NCI-H1930 (cell line): ENCODE results near the gene KRT12.
"Not testable (repeated sequence)": the region's sequence is repeated elsewhere in the genome, so short reads cannot be mapped to it uniquely, and the experiment has no call there.

Experiments used
- DNase-seq, 2 experiments: peaks; one replicate each; lab custom pipeline; 2025; lab: John Stamatoyannopoulos, UW

The KRT12 gene

DNA sequence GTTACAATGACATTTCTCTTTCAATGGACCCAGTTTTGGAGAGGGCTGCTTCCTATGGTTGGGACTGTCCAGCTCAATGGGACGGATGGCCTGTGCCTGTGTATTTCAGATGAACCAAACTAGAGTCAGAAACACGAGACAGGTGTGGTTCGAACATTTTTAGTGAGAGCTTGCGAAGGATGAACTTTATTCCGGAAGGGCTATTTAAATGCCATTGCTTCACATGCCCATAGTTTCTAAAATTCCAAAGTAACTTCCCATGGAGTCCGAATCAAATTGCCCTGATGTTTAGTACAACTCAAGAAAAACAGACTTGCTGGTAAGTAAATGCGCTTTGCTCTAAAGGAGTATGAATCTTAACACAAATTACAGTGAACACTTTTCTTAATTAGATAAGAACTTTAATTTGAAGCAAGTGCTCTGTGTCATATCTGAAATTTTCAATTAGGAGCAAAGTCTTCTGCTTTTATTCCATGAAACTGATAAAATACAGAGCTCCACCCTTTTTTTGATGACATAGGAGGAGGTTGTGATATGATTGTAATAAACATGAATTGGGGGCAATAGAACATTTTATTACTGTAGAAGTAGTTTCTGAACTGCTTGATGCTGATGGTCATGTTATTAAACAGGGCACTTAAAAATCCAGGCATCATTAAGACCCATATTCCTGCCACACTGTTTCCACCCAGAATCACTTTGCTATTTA, 16.8 kb upstream of the KRT12 start:
- DNase-seq, result no peak

DNA sequence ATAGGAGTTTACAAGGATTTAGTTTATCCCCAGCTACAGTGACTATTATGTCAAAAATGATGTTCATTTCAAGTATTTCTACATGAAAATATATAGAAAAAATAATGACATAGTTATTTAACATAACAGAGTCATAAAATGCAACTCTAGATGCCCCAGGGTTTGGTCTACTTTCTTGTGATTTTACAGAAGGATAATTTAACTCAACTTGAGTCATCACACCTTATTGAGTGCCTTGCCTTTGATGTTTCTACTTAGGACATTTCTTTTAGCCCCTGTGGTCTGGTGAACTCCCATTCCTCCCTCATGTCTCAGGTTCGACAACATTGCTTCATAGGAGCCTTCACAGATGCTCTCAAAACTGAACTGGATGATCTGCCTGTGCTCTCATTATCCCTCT, 16.0 kb upstream of the KRT12 start:
- no peak for DNase-seq

DNA sequence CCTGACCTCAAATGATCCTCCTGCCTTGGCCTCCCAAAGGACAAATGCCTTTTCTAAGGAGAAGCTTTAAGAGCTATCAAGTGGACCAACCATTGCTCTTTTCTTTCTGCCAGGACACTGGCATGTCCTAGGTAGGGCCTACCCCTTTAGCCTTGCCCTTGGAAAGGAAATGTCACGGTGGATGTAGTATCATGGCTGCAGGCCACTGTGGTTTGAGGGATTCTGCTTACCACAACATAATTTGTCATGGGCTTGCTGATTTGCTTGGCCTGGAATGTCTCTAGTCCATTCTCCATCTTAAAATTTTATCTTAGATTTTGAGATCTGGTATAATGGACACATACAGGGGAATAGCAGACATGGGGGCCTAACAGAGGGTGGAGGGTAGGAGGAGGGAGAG, 12.0 kb upstream of the KRT12 start:
- no peak for DNase-seq

DNA sequence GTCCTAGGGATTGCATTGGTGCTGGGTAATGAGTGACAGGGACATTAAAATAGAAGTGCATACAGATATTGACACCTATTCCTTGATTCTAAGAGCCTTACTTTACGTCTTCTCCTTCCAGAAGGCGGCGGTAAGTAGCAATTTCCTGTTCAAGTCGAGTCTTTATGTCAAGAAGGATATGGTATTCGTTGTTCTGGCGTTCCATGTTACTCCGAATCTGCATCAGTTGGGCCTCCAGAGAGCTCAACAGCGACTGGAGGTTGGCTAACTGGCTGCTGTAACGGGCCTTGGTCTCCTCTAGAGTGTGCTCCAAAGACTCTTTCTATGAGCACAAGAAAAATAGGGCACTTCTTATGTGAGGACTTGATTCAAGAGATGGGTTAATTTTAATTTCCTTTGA, 11.0 kb upstream of the KRT12 start:
- no peak for DNase-seq

DNA sequence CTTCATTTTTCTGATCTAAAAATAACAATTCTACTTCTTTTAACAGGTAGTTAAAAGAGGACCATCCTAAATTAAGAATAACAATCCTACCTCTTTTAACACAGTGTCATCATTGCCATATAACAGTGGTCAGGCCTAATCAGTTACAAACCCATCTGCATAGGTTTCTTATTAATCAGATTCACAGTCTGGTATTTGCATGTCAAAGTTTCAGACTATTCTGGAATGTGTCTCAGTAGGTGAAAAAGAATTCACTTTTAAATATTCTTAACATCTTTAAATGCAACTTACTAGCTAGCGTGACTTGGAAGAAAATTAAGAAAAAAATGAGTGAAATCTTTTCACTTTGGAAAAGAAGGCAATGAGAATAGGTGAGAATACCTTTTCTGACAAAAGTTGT, 6.8 kb upstream of the KRT12 start:
- DNase-seq, result no peak

DNA sequence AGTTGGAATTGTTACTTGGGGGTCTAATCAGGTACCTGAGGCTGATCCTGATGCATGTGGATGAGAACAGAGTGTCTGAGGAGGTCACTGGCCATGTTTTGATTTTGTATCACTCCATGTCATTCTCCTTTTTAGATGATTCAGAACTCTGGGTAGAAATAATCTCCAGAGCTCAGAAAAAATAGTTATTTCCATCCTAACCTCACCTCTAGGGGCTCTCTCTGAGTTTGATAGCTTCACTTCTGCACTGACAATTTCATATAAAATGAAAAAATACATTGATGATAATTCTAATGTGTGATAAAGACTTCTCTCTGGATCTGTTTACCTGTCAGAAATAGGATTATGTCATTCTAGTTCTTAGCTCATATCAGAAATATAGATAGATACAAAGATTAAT, 6.2 kb upstream of the KRT12 start:
- DNase-seq, result no peak

DNA sequence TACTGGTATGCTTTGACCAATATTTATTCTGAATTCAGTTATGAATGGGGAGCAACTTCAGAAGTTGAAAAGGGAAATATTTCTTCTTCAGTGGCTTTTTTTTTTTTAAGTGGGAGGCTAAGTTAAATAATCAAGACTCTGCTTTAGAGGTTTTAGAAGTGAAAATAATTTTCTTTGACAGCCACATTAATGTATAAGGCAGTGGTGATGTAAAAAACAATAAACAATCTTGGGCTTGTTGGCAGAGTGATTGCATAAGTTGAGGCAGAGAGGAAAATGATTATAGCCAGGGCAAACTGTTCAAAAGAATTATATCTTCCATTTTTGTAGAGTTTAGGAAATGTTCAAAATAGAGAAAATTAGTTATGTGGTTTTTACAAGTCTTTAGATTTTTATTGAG, 5.4 kb upstream of the KRT12 start:
- DNase-seq, result no peak

DNA sequence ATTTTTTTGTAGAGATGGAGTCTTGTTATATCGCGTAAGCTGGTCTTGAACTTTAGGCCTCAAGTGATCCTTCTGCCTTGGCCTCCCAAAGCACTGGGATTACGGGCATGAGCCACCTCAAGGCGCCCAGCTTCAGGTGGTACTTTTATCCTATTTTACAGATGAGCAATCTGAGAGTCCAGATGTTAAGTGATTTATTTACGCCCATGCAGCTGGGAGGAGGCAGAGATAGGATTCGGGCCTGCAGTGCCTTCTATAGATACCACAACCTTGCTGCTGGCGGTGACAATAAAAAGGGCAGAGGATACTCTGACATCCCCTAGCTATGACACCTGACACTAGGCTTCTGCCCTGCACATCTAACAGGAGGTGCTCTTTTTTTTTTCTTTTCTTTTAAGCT, 4.3 kb upstream of the KRT12 start:
- DNase-seq, result no peak

DNA sequence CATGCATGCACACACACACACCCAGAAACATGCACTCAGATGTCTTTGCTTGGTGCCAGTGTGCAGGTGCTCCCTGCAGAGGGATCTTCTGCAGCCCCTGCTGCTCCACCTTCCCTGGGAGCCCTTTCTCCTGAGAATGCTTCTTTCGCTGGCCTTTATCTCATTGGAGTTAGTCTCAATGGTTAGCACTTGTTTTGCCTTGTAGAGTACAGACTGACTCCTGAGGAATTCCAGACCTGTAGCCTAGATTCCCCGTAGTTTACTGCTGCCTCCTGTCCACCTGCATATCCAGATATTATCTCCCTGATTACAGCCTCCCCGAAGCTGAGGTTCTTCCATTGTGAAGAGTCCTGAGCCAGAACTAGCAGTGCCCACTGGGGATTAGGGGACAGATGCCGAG, 3.1 kb upstream of the KRT12 start:
- no peak for DNase-seq

DNA sequence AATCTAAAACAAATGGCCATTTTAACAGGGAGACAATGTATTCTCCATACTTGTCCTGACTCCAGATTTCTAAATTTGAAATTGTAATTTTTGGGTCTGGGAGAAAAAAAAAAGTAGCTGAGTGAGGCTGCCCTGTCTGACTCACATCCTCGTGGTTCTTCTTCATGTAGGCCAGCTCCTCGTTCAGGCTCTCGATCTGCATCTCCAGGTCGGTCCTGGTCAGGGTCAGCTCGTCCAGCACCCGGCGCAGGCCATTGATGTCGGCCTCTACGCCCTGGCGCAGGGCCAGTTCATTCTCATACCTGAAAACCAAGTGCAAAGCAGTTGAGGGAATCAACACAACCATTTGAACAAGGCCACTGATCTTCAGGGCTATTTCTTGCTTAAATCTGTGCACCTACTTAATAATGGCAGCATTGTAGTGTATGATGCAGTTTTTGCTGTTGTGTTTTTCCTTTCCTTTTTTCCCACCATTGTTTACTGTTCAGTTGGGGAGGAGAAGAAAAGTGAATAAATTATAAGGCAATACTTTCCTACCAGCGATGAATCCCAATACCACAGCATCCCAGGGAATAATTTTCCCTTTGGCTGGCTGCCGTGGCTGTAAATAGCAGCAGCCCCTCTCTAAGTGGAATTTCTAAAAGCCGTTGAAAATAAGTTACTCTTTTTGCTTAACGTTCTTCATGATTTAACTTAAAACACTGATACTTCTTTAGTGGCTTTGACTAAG, 2.2 kb downstream of the KRT12 start:
- no peak for DNase-seq

DNA sequence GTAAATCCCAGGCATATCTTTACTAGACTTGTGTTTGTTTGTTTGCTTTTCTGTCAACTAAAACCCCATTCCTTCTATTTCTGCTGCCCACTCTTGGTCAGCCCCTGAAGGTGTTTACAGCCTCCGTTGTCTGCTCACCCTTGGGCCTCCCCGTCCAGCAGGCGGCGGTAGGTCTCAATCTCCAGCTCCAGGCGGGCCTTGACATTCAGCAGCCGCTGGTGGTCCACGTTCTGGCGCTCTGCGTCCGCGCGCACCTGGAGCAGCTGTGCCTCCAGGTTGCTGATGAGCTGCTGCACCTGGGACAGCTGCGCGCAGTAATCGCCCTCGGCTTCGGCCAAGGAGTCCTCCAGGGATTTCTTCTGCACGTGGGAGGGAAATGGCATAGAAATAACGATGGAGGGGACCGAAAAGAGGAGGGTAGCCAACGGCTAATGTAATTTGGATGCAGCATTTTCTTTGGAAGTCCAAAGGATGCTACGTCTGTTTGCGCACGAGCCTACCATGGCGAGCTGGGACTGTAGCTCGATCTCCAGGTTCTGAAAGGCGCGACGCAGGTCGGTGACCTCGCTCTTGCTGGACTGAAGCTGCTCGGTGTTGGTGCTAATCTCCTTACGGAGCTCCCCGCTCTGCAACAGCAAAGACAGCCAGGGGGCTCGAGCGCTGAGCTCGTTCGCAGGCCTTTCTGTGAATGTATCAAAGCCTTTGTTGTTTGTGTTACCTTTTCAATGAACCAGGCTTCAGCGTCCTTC, 3.9 kb downstream of the KRT12 start:
- DNase-seq, result no peak

DNA sequence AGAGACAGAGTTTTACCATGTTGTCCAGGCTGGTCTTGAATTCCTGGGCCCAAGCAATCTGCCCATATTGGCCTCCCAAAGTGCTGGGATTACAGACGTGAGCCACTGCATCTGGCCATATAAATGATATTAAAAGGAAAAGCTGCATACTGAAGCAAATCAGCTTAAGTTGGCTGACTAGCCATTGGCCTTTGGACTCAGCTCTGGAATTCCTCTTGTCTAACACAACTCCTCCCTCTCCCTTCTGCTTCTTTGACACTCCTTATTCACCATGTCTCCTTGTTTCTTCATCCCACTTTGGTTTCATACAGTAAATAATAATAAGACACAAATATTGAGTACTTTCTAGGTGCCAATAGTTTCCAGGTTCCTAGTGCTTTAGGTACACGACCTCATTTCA, 7.5 kb downstream of the KRT12 start:
- DNase-seq, result no peak

DNA sequence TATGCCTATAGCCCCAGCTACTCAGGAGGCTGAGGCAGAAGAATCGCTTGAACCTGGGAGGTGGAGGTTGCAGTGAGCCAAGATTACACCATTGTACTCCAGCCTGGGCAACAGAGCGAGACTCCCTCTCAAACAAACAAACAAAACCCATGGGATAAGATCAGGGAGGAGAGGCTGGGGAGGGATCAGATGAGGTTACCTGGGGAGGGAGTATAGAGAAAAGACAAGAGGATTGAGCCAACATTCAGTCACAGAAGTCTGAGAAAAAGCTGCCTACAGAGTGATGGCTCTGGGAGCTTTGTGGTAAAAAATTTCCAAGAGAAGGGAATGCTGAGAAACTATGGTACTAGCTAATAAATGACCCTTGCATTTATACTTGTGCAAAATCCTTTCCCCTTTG, 8.4 kb downstream of the KRT12 start:
- not testable (repeated sequence) for DNase-seq

DNA sequence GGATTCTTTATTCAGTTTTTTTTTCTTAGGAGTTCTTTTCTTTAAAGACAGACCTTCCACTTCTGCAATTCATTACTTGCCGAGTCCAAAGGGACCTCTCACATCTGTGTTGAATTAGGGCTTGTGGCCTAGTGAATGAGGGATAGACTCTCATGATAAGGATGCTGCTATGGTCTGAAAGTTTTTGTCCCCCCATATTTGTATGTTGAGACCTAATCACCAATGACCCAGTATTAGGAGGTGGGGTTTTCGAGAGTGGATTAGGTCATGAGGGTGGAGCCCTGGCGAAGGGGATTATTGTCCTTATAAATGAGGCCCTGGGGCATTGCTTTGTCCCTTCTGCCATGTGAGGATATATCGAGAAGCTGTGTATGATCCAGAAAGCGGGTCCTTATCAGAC, 9.5 kb downstream of the KRT12 start:
- DNase-seq, result no peak

DNA sequence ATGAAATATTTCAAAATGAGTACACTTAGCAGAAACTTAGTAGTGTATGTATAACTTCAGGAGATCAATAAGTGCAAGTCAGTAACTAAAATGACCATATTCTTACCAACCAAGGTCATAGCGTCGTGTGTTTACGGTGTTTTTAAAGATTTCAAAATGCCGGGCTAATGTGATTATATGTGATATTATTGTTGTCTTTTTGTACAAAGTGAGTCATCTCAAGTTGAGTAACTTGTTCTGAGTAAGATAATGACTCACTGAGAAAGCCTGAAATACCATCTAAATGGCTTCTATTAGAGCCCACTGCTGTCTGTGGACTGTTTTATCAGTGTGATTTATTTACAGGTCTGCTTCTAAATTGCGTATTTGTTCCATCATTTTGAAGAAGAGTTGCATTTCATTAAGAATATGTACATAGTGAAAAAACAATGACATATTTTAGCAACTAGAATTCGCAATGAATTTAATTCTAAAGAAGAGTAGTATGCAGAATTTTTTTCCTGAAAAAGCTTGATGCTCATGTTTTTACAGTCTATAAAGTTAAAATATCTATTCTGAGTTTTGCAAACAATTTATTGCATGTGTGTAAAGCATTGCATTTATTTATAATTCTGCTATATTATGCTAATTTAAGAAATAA, 12.7 kb downstream of the KRT12 start:
- DNase-seq, result no peak

DNA sequence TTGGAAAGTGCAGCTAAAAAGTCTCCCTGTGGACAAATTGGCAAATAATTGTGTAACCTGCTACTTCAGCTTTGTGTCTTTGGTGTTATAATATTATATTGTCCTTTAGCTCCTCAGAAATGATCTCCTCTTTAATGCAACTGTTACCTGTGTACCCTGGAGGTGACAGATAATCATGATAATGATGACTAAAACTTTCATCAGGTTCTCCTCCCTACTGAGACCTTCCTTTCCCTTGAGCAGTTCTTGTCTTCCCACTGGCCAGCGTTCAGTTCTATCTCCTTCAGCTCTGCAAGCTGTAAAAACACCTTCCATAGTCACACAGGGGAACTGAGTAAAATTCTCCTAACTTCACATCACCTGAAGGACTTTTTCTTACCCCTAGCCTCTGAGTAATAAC, 14.7 kb downstream of the KRT12 start:
- no peak for DNase-seq

DNA sequence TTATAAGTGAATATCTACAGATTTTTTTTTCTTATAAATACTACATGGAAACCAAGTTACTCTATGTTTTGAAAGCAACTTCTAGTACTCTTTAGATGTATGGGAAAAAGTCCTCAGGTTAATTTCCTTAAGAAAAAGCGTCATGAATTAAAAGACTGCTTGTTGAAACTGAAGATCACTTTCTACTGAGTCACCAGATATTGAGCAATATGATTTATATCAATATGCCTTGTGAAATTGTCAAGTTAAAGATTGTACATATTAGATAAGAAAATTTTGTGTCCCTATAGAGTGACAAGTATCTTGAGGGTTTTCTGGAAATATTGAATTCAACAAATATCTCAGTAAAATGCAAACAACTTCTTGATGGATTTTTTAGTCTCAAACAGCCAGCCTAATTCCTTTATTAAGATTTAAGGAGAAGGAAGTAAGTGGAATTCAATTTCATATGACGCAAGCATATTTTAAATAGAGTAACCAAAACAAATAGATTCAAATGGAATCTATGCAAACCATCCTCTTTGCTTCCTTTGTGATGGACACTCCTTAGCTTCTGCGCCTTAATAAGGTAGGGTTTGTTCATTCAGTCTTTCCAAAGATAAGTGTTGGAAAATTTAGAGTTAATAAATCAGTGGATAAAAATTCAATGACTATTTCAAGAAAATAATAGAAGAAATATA, 16.6 kb downstream of the KRT12 start:
- DNase-seq, result no peak

DNA sequence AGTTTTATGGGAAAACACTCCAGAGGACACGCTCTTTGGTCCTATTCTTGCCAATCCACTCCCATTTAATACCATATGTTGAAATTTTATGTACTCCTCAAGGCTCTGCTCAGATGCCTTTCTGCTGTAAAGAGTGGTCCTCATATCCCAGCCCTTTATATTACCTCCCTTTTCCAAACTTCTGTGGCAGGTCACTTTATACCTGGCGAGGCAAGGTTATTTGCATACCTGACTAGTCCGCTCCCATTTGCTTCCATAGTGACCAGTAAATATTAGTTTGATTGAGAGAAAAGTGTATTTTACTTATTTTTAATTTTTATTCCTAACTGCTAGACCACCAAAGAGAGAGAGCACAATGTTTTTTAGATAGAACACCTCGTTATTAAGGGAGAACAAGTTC, 17.3 kb downstream of the KRT12 start:
- DNase-seq, result no peak

DNA sequence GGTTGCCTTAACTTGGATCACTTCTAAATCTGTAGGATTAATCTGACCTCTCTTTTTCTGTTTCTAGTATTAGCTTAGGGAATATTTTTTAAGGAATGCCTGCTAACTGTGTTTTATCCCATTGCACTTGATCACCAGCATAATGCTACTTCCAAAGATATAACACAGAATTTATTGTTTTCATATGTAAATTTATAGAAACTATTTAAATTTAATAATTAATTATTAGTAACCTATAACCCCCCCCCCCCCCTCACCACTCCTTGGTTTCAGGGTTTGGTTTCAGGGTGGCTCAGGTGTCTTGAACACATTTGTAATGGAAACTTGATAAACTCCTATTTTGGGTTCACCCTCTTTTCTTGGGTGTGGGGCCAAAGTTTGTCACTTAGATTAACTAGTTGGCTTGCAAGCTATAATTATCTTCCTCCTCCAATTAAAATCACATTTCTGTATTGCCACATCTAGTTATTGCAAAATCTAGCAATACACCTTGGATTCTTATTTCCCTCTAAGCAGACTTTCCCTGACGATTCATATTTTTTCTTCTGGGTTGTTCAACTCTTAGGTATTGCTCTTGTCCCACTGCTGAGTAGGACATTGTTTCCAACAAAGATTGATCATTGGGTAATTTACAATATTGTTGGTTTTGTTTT, 18.3 kb downstream of the KRT12 start:
- DNase-seq, result no peak

DNA sequence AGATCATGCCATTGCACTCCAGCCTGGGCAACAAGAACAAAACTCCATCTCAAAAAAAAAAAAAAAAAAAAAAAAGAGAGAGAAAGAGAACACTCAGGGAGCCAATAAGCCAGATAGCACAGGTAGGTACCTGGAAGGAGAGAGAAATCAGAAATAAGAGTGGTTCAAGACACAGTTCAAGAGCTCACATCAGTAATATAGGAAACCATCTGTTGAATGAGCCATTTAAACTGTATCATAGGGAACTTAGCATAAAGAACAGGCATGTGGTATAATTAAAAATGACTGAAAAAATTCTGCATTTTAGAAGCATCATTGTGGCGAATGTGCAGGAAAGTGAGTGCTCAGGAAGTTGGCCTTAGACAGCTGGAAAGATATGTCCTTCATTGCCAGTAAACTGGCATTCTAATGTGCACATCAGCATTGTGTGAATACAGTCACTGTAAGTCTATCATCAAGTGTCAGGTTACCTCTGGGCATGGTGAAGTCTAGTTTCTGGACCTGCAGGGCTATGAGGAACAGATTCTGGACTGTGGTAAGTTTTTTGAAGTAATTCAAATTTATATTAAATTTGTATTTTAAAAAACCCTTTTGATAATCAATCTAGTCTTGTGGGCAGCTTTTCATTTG, 20.4 kb downstream of the KRT12 start:
- DNase-seq, result no peak

DNA sequence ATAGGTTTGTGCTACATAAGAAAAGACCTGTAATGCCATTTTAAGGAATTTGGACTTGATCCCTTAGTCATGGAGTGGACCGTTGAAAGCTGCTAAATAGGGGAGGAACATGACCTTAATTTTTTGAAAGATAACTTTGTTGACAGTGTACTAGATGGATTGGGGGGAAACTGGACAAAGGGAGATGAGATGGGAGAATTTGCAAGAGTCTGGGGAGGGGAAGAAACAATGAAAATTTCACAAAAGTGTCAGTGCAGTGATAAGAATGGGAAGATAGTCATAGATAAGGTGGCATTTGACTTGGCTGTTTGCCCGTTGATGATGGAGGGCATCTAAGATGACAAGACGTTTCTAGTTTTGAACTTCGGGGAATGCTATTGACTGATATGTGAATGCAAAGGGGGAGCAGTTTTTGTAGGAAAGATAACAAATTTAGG, 22.3 kb downstream of the KRT12 start:
- no peak for DNase-seq
